GM12878 (cell line): ENCODE data around the gene POMT2. TPM values are rescaled to one million over a fixed set of nuclear protein-coding genes. Genes with fewer than 3 reads are reported as not detected.

ENCODE experiments used
- ATAC-seq: fragments of 200-7000 bp; cut with Tn5 transposase; 3 replicates; pipeline ENCODE4 v1.9.1; 2020; ENCODE audit warnings: mild to moderate bottlenecking, moderate library complexity
- BruUV-seq: library from RNA; stranded (reverse); fragments of 400-500 nt; replicated peaks from 2 replicates; lab custom pipeline; 2021; lab: Mats Ljungman, UMichigan
- CTCF ChIA-PET: fragments of 300-600 bp; sonication (Branson Sonifier 250); formaldehyde crosslinking; extraction: SDS; loops from one replicate; lab custom pipeline; 2021; ENCODE audit warnings: inconsistent platforms; lab: Yijun Ruan, JAX
- POLR2A ChIA-PET: fragments of 350-600 bp; formaldehyde crosslinking; extraction: SDS; loops from one replicate; lab custom pipeline; 2021; ENCODE audit warnings: inconsistent platforms; lab: Charles Lee
- RAD21 ChIA-PET: fragments of 300-600 bp; sonication (Branson Sonifier 250); formaldehyde crosslinking; loops from one replicate; lab custom pipeline; 2023; ENCODE audit warnings: antibody characterized with exemption; ENCODE audit not compliant: unreplicated experiment; lab: Charles Lee
- SMC1A ChIA-PET: fragments of 300-600 bp; sonication (Branson Sonifier 250); formaldehyde crosslinking; loops from one replicate; lab custom pipeline; 2023; ENCODE audit not compliant: unreplicated experiment, uncharacterized antibody; lab: Charles Lee
- DNase-seq: peaks from one replicate; pipeline ENCODE4 v3.0.0-alpha.2; 2011; ENCODE audit warnings: low read depth, low spot score
- FAIRE-seq: peaks from 3 replicates; lab custom pipeline; 2011; peaks lifted over from hg19 to GRCh38; lab: Jason Lieb, UNC
- H2AFZ ChIP-seq: 2 replicates; pipeline ENCODE4 v1.6.0; 2011; ENCODE audit warnings: low read depth, low read length, control low read depth; ENCODE audit not compliant: control insufficient read depth
- H3K27ac ChIP-seq: 2 replicates; pipeline ENCODE4 v1.5.1; 2011; ENCODE audit warnings: control low read depth; ENCODE audit not compliant: control insufficient read depth, insufficient read depth
- H3K27me3 ChIP-seq, 2 experiments: replicated peaks in 1 of 2; 2 replicates each; pipeline versions ENCODE4 v1.6.0 to v1.6.1; 2011; ENCODE audit warnings: low read length in 1 of 2; ENCODE audit not compliant: control insufficient read depth in 2 of 2, insufficient read depth in 2 of 2
- H3K36me3 ChIP-seq, 2 experiments: 2 replicates each; pipeline ENCODE4 v1.5.1; 2011; ENCODE audit warnings: low read length in 1 of 2; ENCODE audit not compliant: control insufficient read depth in 2 of 2, insufficient read depth in 2 of 2
- H3K4me1 ChIP-seq: 2 replicates; pipeline ENCODE4 v1.6.1; 2011; ENCODE audit warnings: mild to moderate bottlenecking, low read length, moderate library complexity, mixed read lengths; ENCODE audit not compliant: control insufficient read depth, insufficient read depth
- H3K4me2 ChIP-seq: 2 replicates; pipeline ENCODE4 v1.6.0; 2011; ENCODE audit warnings: control low read depth; ENCODE audit not compliant: control insufficient read depth, insufficient read depth
- H3K4me3 ChIP-seq: fragments of 200-600 bp; sonication (generic); 2 replicates; pipeline ENCODE4 v1.5.1; 2016
- H3K79me2 ChIP-seq: 2 replicates; pipeline ENCODE4 v1.6.0; 2011; ENCODE audit warnings: low read length; ENCODE audit not compliant: control insufficient read depth, insufficient read depth
- H3K9ac ChIP-seq: 2 replicates; pipeline ENCODE4 v1.8.0; 2011; ENCODE audit warnings: low read length, control low read depth, mixed read lengths; ENCODE audit not compliant: control insufficient read depth, insufficient read depth
- H3K9me3 ChIP-seq: replicated peaks from 3 replicates; pipeline ENCODE4 v1.5.1; 2011; ENCODE audit warnings: mild to moderate bottlenecking, low read length; ENCODE audit not compliant: control insufficient read depth, insufficient read depth
- H4K20me1 ChIP-seq: 2 replicates; pipeline ENCODE4 v1.6.0; 2011; ENCODE audit not compliant: control insufficient read depth, insufficient read depth
- RB1 ChIP-seq: fragments of 450-650 bp; formaldehyde crosslinking; IDR thresholded peaks from 2 replicates; pipeline ENCODE4 v1.6.1; 2017; ENCODE audit warnings: mild to moderate bottlenecking, borderline replicate concordance
- RBBP5 ChIP-seq: fragments of 200-600 bp; sonication (generic); conservative IDR thresholded peaks from 2 replicates; pipeline ENCODE4 v1.6.1; 2016
- ZNF217 ChIP-seq: fragments of 450-650 bp; IDR thresholded peaks from 2 replicates; pipeline ENCODE4 v1.6.1; 2017; ENCODE audit warnings: antibody characterized with exemption, mild to moderate bottlenecking
- WGBS: methylation state at CpG from one replicate; pipeline ENCODE4 v1.1.6; 2016; ENCODE audit warnings: low lambda C conversion rate; ENCODE audit not compliant: insufficient replicate concordance, insufficient coverage; ENCODE audit errors: missing lambda C conversion rate; 5-methylcytosine and 5-hydroxymethylcytosine counted together
- in situ Hi-C: fragments of 300-500 bp; cut with MboI; formaldehyde crosslinking; loops from 9 replicates; pipeline ENCODE4 v1.14.3; 2018; ENCODE audit warnings: mixed read lengths
- intact Hi-C: fragments of 100-400 bp; cut with micrococcal nuclease; formaldehyde crosslinking; loops from one replicate; pipeline ENCODE4 v1.14.2; 2022; ENCODE audit not compliant: unreplicated experiment
- polyA plus RNA-seq, 11 experiments: library from polyadenylated mRNA; depleted of rRNA in 4 of 11; unstranded in 6 of 11; stranded (reverse) in 5 of 11; fragments of >200 nt; fragmentation: Nextera tagmentation in 4 of 11; fragmentation: Illumina TruSeq in 1 of 11; extraction: Ambion mirVana in 4 of 11; extraction: Trizol in 1 of 11; gene quantifications; 1 replicate in 1 of 11; 2 replicates in 10 of 11; pipeline versions ENCODE4 v1.2.1 to v1.2.3, GENCODE V29; 2011 to 2016; ENCODE audit warnings: inconsistent platforms in 2 of 11, missing spikeins in 2 of 11, low read depth in 1 of 11
- total RNA-seq, 4 experiments: library from RNA; depleted of rRNA in 3 of 4; stranded (reverse); fragments of >200 nt in 3 of 4; fragmentation: Illumina TruSeq in 1 of 4; extraction: Trizol in 1 of 4; gene quantifications; 2 replicates each; pipeline versions ENCODE4 v1.2.1 to v1.2.3, GENCODE V29; 2013 to 2021
- TF ChIP-seq, protein P1 (sequence below): fragments of 450-650 bp; IDR thresholded peaks from 2 replicates; pipeline ENCODE4 v1.6.1; 2018; ENCODE audit warnings: mild to moderate bottlenecking, low read depth, moderate library complexity; ENCODE audit not compliant: partially characterized antibody

POMT2 gene
- total and polyA plus RNA-seq, 10 of the 15 experiments (the other 5 are each of a cell fraction or from before 2014, with no cell fraction given), result 0.23 to 13.9 (median 6.5) TPM

DNA sequence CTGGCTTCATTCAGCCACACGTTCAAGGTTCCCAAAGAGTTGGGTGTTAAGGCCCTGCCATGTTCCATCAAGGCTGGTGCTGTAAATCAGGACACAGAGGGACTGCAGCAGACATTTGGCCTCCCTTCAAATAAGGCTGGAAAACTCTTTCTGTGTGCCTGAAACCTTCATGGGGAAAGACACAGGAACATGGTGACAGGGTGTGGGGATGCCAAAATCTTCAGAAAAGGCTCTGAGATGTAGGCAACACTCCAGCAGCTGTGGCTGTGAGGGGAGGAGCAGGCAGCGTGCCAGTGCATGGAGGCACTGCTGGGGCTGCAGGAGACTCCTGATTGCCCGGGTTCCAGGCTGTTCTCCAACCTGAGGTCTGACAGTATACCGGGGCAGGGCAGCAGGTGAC is 15.0 kb downstream of the POMT2 start:
- Histone ChIP-seq H4K20me1 (no peaks in the 10 kb centered on the region), H3K4me2 (no peak overlapping the region), H3K9ac (no peak overlapping the region), H3K4me1 (no peaks in the 10 kb centered on the region), H3K36me3 (no peaks in the 10 kb centered on the region; a peak in 1 of 4 replicates), H3K4me3 (no peak overlapping the region), H2AFZ (no peak overlapping the region), H3K79me2 (no peaks in the 10 kb centered on the region), H3K9me3 (no peaks in the 10 kb centered on the region), H3K27me3 (no peaks in the 10 kb centered on the region), H3K27ac (no peak overlapping the region)
- POLR2A ChIA-PET, result no interaction called here
- no peak for DNase-seq
- no peak for ATAC-seq
- CTCF ChIA-PET, result interaction anchor here (3.4 to 8.6 kb wide), 2 partner anchors 8 to 154 kb away, joined by 13 to 158 read pairs; no protein-coding TSS in a partner anchor
- in situ Hi-C loops, result no loop called here
- FAIRE-seq, result no peak
- 89% methylated on average over 4 of the region's 4 CpGs for WGBS
- TF ChIP-seq, protein P1, sequence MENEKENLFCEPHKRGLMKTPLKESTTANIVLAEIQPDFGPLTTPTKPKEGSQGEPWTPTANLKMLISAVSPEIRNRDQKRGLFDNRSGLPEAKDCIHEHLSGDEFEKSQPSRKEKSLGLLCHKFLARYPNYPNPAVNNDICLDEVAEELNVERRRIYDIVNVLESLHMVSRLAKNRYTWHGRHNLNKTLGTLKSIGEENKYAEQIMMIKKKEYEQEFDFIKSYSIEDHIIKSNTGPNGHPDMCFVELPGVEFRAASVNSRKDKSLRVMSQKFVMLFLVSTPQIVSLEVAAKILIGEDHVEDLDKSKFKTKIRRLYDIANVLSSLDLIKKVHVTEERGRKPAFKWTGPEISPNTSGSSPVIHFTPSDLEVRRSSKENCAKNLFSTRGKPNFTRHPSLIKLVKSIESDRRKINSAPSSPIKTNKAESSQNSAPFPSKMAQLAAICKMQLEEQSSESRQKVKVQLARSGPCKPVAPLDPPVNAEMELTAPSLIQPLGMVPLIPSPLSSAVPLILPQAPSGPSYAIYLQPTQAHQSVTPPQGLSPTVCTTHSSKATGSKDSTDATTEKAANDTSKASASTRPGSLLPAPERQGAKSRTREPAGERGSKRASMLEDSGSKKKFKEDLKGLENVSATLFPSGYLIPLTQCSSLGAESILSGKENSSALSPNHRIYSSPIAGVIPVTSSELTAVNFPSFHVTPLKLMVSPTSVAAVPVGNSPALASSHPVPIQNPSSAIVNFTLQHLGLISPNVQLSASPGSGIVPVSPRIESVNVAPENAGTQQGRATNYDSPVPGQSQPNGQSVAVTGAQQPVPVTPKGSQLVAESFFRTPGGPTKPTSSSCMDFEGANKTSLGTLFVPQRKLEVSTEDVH, result no peak
- TF ChIP-seq RB1 (no peak), RBBP5 (no peak), ZNF217 (no peak)
- RAD21 ChIA-PET, result interaction anchor here (5.3 kb wide), 1 partner anchor 10 kb away, joined by 43 read pairs; no protein-coding TSS in a partner anchor
- SMC1A ChIA-PET, result interaction anchor here (3.2 kb wide), 1 partner anchor 10 kb away, joined by 22 read pairs; no protein-coding TSS in a partner anchor
- no TSS peak for BruUV-seq
- intact Hi-C loops, result no loop called here
